Measurements from ENCODE around the gene SPNS3.

DNA sequence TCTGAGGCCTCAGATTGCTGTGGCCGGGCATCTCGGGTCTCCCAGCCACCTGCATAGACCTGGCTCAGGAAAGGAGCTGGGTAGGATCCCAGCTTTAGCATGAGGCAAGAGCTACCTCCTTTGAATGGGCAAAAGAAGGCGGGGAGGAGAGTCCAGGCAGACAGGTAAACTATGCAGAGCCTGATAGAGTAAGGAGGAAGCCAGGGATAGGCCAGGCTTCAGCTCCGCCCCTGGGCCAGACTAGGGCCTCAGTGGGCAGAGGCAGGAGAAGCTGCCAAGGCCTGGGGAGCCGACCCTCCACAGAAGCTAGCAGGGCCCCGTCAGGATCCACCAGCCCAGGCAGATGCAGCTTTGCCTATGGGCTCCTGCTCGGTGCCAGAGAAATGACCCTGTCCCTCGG, 44.7 kb upstream of the SPNS3 start:
- TF ChIP-seq, protein P1, sequence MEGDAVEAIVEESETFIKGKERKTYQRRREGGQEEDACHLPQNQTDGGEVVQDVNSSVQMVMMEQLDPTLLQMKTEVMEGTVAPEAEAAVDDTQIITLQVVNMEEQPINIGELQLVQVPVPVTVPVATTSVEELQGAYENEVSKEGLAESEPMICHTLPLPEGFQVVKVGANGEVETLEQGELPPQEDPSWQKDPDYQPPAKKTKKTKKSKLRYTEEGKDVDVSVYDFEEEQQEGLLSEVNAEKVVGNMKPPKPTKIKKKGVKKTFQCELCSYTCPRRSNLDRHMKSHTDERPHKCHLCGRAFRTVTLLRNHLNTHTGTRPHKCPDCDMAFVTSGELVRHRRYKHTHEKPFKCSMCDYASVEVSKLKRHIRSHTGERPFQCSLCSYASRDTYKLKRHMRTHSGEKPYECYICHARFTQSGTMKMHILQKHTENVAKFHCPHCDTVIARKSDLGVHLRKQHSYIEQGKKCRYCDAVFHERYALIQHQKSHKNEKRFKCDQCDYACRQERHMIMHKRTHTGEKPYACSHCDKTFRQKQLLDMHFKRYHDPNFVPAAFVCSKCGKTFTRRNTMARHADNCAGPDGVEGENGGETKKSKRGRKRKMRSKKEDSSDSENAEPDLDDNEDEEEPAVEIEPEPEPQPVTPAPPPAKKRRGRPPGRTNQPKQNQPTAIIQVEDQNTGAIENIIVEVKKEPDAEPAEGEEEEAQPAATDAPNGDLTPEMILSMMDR (IDR thresholded peaks at IDR 0.05; ENCODE audit: poor library complexity, severe bottlenecking) = no peak
- TF ChIP-seq EP300 (conservative IDR thresholded peaks at IDR 0.05; ENCODE audit: poor library complexity, severe bottlenecking) (no peak), POLR2AphosphoS5 (IDR thresholded peaks at IDR 0.05) (no peak)
